ENCODE results near the gene PACS1. TPM values are rescaled to one million over a fixed set of nuclear protein-coding genes. Genes with fewer than 3 reads are reported as not detected.

PACS1 gene
- total and polyA plus RNA-seq, 2 donors (not counting 1 experiment from before 2014, with no cell fraction given), result 131 to 303 TPM

DNA sequence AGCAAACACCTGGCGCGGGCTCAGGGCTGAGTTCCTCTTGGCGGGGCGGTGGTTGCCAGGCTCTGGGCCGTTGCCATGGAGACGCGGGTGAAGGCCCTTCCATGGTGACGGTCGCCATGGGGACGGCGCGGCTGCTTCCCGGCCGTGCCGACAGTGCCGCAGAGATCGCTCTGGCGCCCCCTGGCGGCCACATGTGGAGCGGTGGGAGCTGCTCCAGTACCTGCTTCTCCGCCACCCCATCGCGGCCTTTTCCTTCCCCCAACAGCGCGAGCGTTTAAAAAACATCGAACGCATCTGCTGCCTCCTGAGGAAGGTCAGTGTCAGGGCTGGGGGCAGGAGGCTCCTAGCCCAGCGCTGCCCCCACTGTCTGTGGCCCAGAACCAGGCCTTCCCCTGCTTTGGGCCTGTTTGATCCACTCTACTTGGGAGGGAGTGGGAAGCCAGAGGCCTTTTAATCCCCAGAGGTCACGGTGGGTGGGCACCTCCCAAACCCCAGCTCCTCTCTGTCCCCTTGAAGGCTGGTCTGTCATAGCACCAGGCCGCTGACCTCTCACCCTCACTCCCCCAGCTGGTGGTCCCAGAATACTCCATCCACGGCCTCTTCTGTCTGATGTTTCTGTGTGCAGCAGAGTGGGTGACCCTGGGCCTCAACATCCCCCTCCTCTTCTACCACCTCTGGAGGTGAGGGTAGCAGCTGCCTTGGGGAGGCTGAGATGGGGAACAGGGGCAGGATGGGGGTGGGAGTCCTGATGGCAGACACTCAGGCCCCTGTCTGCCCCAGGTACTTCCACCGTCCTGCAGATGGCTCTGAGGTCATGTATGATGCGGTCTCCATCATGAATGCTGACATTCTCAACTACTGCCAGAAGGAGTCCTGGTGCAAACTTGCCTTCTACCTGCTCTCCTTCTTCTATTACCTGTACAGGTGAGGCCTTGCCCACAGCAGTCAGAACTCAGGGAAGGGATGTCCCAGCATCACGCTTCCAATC lies 212.7 kb downstream of the PACS1 start:
- CTCF ChIA-PET, result interaction anchor here (0.5 to 4.1 kb wide), 15 partner anchors 9 to 230 kb away, joined by 3 to 33 read pairs (median 4); partner anchors contain the start of genes RAB1B, SF3B2, SLC29A2 and TMEM151A
- H3K4me1 ChIP-seq (ENCODE audit: control insufficient read depth in 2 of 2, insufficient read depth in 2 of 2, low read length in 2 of 2), result peaks cover 23 to 36% of the 10 kb centered on the region in 2 donors
- Mint-ChIP-seq H3K27ac (peak overlapping the region; percentile 95), H3K4me1 (peaks cover 38% of the 10 kb centered on the region), H3K9me3 (ENCODE audit: insufficient read depth) (no peaks in the 10 kb centered on the region), H3K4me3 (peak overlapping the region; percentile 60), H3K27me3 (peaks cover 3% of the 10 kb centered on the region)
- TF ChIP-seq, protein P1, sequence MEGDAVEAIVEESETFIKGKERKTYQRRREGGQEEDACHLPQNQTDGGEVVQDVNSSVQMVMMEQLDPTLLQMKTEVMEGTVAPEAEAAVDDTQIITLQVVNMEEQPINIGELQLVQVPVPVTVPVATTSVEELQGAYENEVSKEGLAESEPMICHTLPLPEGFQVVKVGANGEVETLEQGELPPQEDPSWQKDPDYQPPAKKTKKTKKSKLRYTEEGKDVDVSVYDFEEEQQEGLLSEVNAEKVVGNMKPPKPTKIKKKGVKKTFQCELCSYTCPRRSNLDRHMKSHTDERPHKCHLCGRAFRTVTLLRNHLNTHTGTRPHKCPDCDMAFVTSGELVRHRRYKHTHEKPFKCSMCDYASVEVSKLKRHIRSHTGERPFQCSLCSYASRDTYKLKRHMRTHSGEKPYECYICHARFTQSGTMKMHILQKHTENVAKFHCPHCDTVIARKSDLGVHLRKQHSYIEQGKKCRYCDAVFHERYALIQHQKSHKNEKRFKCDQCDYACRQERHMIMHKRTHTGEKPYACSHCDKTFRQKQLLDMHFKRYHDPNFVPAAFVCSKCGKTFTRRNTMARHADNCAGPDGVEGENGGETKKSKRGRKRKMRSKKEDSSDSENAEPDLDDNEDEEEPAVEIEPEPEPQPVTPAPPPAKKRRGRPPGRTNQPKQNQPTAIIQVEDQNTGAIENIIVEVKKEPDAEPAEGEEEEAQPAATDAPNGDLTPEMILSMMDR (IDR thresholded peaks at IDR 0.05), result peak; percentile 88
- no peak for TF ChIP-seq EZH2 (IDR thresholded peaks at IDR 0.05; ENCODE audit: borderline replicate concordance, insufficient read depth, low read depth, low read length, poor library complexity, severe bottlenecking)
- POLR2A ChIA-PET, result interaction anchor here (0.6 to 1.5 kb wide), 7 partner anchors 15 to 1161 kb away, joined by 3 to 11 read pairs (median 3); partner anchors contain the start of genes FAU, MRPL49, RAB1B and SF3B2
- H2AFZ ChIP-seq (ENCODE audit: insufficient read depth, low read depth, low read length, poor library complexity, severe bottlenecking), result peak overlapping the region; percentile 52
- H3K79me2 ChIP-seq (ENCODE audit: control insufficient read depth, insufficient read depth, low read length), result peaks cover 30% of the 10 kb centered on the region
- intact Hi-C loops (cut with micrococcal nuclease), result loop anchor here (1.0 kb wide), 2 partner anchors 14 to 60 kb away; partner anchors contain the start of gene RAB1B
- WGBS (ENCODE audit: insufficient coverage), result 12% methylated on average over 33 of the region's 35 CpGs
- DNase-seq (peak; percentile 100), ATAC-seq (ENCODE audit: low read depth) (peak; percentile 78)
- H3K9ac ChIP-seq (ENCODE audit: low read length), result no peak overlapping the region
- H3K36me3 ChIP-seq (replicated peaks in 1 of 2; ENCODE audit: control extremely low read depth in 1 of 2, control insufficient read depth in 1 of 2, extremely low read depth in 1 of 2, insufficient read depth in 2 of 2, low read length in 1 of 2), result peaks cover 0 to 13% of the 10 kb centered on the region in 2 experiments
- H4K20me1 ChIP-seq (ENCODE audit: control insufficient read depth, insufficient read depth, low read length, poor library complexity, severe bottlenecking), result peaks cover 33% of the 10 kb centered on the region
- no peak overlapping the region for H3K4me3 ChIP-seq (ENCODE audit: control extremely low read depth in 1 of 5, extremely low read depth in 1 of 5, insufficient read depth in 1 of 5, low read depth in 2 of 5, low read length in 4 of 5)
- H3K27ac ChIP-seq (ENCODE audit: low read length in 2 of 2), result peak overlapping the region; percentile 59 to 80
- H3K27me3 ChIP-seq (replicated peaks in 1 of 4; ENCODE audit: control extremely low read depth in 1 of 4, control insufficient read depth in 3 of 4, insufficient read depth in 4 of 4, low read length in 3 of 4), result peaks cover 0 to 16% (median 3%) of the 10 kb centered on the region in 4 experiments
- peak overlapping the region; percentile 58 for H3K4me2 ChIP-seq (replicated peaks; ENCODE audit: low read depth, low read length, poor library complexity, severe bottlenecking)
- no peaks in the 10 kb centered on the region for H3K9me3 ChIP-seq (ENCODE audit: control extremely low read depth in 1 of 3, control insufficient read depth in 2 of 3, insufficient read depth in 1 of 3, low read length in 2 of 3)
